HEK293 (cell line): Measurements from ENCODE around the gene HIPK1.

ENCODE experiments used
- FEZF1 ChIP-seq: fragments of 450-650 bp; formaldehyde crosslinking; IDR thresholded peaks from 2 replicates; pipeline ENCODE4 v1.5.1; 2016; ENCODE audit warnings: missing biosample characterization, missing genetic modification characterization
- GLIS1 ChIP-seq: fragments of 450-650 bp; formaldehyde crosslinking; IDR thresholded peaks from 2 replicates; pipeline ENCODE4 v1.5.1; 2016; ENCODE audit warnings: missing biosample characterization, missing genetic modification characterization
- HOXA7 ChIP-seq: sonication (generic); formaldehyde crosslinking; IDR thresholded peaks from 2 replicates; pipeline ENCODE4 v1.8.1; 2022; ENCODE audit warnings: missing genetic modification reagents, borderline replicate concordance
- KLF10 ChIP-seq: fragments of 450-650 bp; IDR thresholded peaks from 2 replicates; pipeline ENCODE4 v1.5.1; 2018; ENCODE audit warnings: missing biosample characterization, mild to moderate bottlenecking, missing genetic modification characterization
- KLF16 ChIP-seq: fragments of 450-650 bp; formaldehyde crosslinking; IDR thresholded peaks from 2 replicates; pipeline ENCODE4 v1.5.1; 2017; ENCODE audit warnings: missing biosample characterization, missing genetic modification characterization
- KLF9 ChIP-seq: fragments of 450-650 bp; formaldehyde crosslinking; IDR thresholded peaks from 2 replicates; pipeline ENCODE4 v1.5.1; 2016; ENCODE audit warnings: missing biosample characterization, missing genetic modification characterization, low read depth
- SCRT2 ChIP-seq: fragments of 450-650 bp; formaldehyde crosslinking; IDR thresholded peaks from 2 replicates; pipeline ENCODE4 v1.5.1; 2016; ENCODE audit warnings: missing biosample characterization, missing genetic modification characterization
- ZBTB17 ChIP-seq: fragments of 450-650 bp; formaldehyde crosslinking; IDR thresholded peaks from 2 replicates; pipeline ENCODE4 v1.5.1; 2016; ENCODE audit warnings: missing biosample characterization, missing genetic modification characterization
- ZBTB48 ChIP-seq: fragments of 450-650 bp; formaldehyde crosslinking; IDR thresholded peaks from 2 replicates; pipeline ENCODE4 v1.5.1; 2016; ENCODE audit warnings: missing biosample characterization, missing genetic modification characterization
- ZBTB7A ChIP-seq: fragments of 450-650 bp; formaldehyde crosslinking; IDR thresholded peaks from 2 replicates; pipeline ENCODE4 v1.5.1; 2016; ENCODE audit warnings: low read depth, missing biosample characterization, missing genetic modification characterization
- ZFHX2 ChIP-seq: fragments of 450-650 bp; formaldehyde crosslinking; conservative IDR thresholded peaks from 2 replicates; pipeline ENCODE4 v1.5.1; 2016; ENCODE audit warnings: missing biosample characterization, missing genetic modification characterization
- ZFP41 ChIP-seq: fragments of 450-650 bp; formaldehyde crosslinking; IDR thresholded peaks from 2 replicates; pipeline ENCODE4 v1.5.1; 2016; ENCODE audit warnings: missing biosample characterization, missing genetic modification characterization, borderline replicate concordance
- ZFP69B ChIP-seq: fragments of 450-650 bp; formaldehyde crosslinking; IDR thresholded peaks from 2 replicates; pipeline ENCODE4 v1.5.1; 2016; ENCODE audit warnings: missing biosample characterization, missing genetic modification characterization
- ZNF214 ChIP-seq: fragments of 450-650 bp; formaldehyde crosslinking; IDR thresholded peaks from 2 replicates; pipeline ENCODE4 v1.5.1; 2017; ENCODE audit warnings: missing biosample characterization, mild to moderate bottlenecking, missing genetic modification characterization, borderline replicate concordance
- ZNF24 ChIP-seq: fragments of 450-650 bp; formaldehyde crosslinking; IDR thresholded peaks from 2 replicates; pipeline ENCODE4 v1.5.1; 2016; ENCODE audit warnings: missing biosample characterization, missing genetic modification characterization
- ZNF26 ChIP-seq: fragments of 450-650 bp; formaldehyde crosslinking; IDR thresholded peaks from 2 replicates; pipeline ENCODE4 v1.5.1; 2016; ENCODE audit warnings: missing biosample characterization, missing genetic modification characterization
- ZNF324 ChIP-seq: fragments of 450-650 bp; formaldehyde crosslinking; IDR thresholded peaks from 2 replicates; pipeline ENCODE4 v1.5.1; 2016; ENCODE audit warnings: missing biosample characterization, missing genetic modification characterization
- ZNF366 ChIP-seq: fragments of 450-650 bp; formaldehyde crosslinking; conservative IDR thresholded peaks from 2 replicates; pipeline ENCODE4 v1.5.1; 2016; ENCODE audit warnings: missing biosample characterization, missing genetic modification characterization
- ZNF394 ChIP-seq: fragments of 450-650 bp; formaldehyde crosslinking; IDR thresholded peaks from 2 replicates; pipeline ENCODE4 v1.5.1; 2016; ENCODE audit warnings: missing biosample characterization, missing genetic modification characterization, mild to moderate bottlenecking, moderate library complexity, borderline replicate concordance
- ZNF560 ChIP-seq: fragments of 450-650 bp; formaldehyde crosslinking; IDR thresholded peaks from 2 replicates; pipeline ENCODE4 v1.5.1; 2017; ENCODE audit warnings: missing biosample characterization, missing genetic modification characterization, borderline replicate concordance
- ZNF660 ChIP-seq: fragments of 450-650 bp; IDR thresholded peaks from 2 replicates; pipeline ENCODE4 v1.5.1; 2018; ENCODE audit warnings: missing biosample characterization, mild to moderate bottlenecking, missing genetic modification characterization
- ZNF701 ChIP-seq: fragments of 450-650 bp; formaldehyde crosslinking; IDR thresholded peaks from 2 replicates; pipeline ENCODE4 v1.5.1; 2016; ENCODE audit warnings: missing biosample characterization, missing genetic modification characterization
- ZNF768 ChIP-seq: fragments of 450-650 bp; formaldehyde crosslinking; IDR thresholded peaks from 2 replicates; pipeline ENCODE4 v1.5.1; 2018; ENCODE audit warnings: missing biosample characterization, mild to moderate bottlenecking, missing genetic modification characterization
- ZNF791 ChIP-seq: fragments of 450-650 bp; formaldehyde crosslinking; IDR thresholded peaks from 2 replicates; pipeline ENCODE4 v1.5.1; 2016; ENCODE audit warnings: missing biosample characterization, missing genetic modification characterization
- ZSCAN30 ChIP-seq: fragments of 450-650 bp; IDR thresholded peaks from 2 replicates; pipeline ENCODE4 v1.5.1; 2018; ENCODE audit warnings: missing biosample characterization, mild to moderate bottlenecking, missing genetic modification characterization, moderate library complexity
- TF ChIP-seq, protein P1 (sequence below): fragments of 450-650 bp; formaldehyde crosslinking; conservative IDR thresholded peaks from 2 replicates; pipeline ENCODE4 v1.5.1; 2016; ENCODE audit warnings: low read depth, missing biosample characterization, missing genetic modification characterization
- TF ChIP-seq, protein P2 (sequence below): fragments of 450-650 bp; formaldehyde crosslinking; IDR thresholded peaks from 2 replicates; pipeline ENCODE4 v1.5.1; 2016; ENCODE audit warnings: missing biosample characterization, missing genetic modification characterization
- TF ChIP-seq, protein P3 (sequence below): fragments of 450-650 bp; formaldehyde crosslinking; conservative IDR thresholded peaks from 2 replicates; pipeline ENCODE4 v1.5.1; 2016; ENCODE audit warnings: low read depth, missing biosample characterization, missing genetic modification characterization

The HIPK1 gene

GRCh38 chr1:113928941-113929749 is at the start of gene HIPK1 (continued):
- TF ChIP-seq, protein P1, sequence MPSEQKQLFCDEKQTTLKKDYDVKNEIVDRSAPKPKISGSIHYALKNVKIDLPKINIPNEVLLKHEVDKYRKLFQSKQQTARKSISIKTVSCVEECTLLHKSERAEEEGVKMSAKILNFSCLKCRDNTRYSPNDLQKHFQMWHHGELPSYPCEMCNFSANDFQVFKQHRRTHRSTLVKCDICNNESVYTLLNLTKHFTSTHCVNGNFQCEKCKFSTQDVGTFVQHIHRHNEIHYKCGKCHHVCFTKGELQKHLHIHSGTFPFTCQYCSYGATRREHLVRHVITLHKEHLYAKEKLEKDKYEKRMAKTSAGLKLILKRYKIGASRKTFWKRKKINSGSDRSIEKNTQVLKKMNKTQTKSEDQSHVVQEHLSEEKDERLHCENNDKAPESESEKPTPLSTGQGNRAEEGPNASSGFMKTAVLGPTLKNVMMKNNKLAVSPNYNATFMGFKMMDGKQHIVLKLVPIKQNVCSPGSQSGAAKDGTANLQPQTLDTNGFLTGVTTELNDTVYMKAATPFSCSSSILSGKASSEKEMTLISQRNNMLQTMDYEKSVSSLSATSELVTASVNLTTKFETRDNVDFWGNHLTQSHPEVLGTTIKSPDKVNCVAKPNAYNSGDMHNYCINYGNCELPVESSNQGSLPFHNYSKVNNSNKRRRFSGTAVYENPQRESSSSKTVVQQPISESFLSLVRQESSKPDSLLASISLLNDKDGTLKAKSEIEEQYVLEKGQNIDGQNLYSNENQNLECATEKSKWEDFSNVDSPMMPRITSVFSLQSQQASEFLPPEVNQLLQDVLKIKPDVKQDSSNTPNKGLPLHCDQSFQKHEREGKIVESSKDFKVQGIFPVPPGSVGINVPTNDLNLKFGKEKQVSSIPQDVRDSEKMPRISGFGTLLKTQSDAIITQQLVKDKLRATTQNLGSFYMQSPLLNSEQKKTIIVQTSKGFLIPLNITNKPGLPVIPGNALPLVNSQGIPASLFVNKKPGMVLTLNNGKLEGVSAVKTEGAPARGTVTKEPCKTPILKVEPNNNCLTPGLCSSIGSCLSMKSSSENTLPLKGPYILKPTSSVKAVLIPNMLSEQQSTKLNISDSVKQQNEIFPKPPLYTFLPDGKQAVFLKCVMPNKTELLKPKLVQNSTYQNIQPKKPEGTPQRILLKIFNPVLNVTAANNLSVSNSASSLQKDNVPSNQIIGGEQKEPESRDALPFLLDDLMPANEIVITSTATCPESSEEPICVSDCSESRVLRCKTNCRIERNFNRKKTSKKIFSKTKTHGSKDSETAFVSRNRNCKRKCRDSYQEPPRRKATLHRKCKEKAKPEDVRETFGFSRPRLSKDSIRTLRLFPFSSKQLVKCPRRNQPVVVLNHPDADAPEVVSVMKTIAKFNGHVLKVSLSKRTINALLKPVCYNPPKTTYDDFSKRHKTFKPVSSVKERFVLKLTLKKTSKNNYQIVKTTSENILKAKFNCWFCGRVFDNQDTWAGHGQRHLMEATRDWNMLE (tag by site-specific recombination) = peak; percentile 80
- TF ChIP-seq ZNF24 (tag by site-specific recombination) (peak; percentile 94; the same call in 1 of the 2 replicates), ZNF701 (no peak), HOXA7 (CRISPR knock-in tag) (no peak), ZNF394 (peak; percentile 81), FEZF1 (tag by site-specific recombination) (peak; percentile 53; the same call in 1 of the 2 replicates), KLF16 (peak; percentile 92), ZBTB7A (0 out of 2 replicates have a peak, but pooled peaks have one; percentile 28), ZNF214 (no peak), ZFP41 (tag by site-specific recombination) (no peak), ZBTB48 (tag by site-specific recombination) (peak; percentile 96), ZNF324 (tag by site-specific recombination) (peak; percentile 96), ZNF560 (tag by site-specific recombination) (no peak), ZBTB17 (tag by site-specific recombination) (peak; percentile 100), GLIS1 (tag by site-specific recombination) (peak; percentile 50), ZNF26 (tag by site-specific recombination) (no peak), ZSCAN30 (tag by site-specific recombination) (peak; percentile 73; the same call in 1 of the 2 replicates), ZNF366 (no peak; the same call in 1 of the 2 replicates), ZNF768 (tag by site-specific recombination) (no peak), KLF10 (peak; percentile 67; the same call in 1 of the 2 replicates), ZNF660 (tag by site-specific recombination) (peak; percentile 70), ZNF791 (tag by site-specific recombination) (no peak), ZFHX2 (peak; percentile 94), ZFP69B (tag by site-specific recombination) (peak; percentile 71; the same call in 1 of the 2 replicates), SCRT2 (tag by site-specific recombination) (0 out of 2 replicates have a peak, but pooled peaks have one; percentile 24), KLF9 (tag by site-specific recombination) (peak; percentile 83)
- TF ChIP-seq, protein P2, sequence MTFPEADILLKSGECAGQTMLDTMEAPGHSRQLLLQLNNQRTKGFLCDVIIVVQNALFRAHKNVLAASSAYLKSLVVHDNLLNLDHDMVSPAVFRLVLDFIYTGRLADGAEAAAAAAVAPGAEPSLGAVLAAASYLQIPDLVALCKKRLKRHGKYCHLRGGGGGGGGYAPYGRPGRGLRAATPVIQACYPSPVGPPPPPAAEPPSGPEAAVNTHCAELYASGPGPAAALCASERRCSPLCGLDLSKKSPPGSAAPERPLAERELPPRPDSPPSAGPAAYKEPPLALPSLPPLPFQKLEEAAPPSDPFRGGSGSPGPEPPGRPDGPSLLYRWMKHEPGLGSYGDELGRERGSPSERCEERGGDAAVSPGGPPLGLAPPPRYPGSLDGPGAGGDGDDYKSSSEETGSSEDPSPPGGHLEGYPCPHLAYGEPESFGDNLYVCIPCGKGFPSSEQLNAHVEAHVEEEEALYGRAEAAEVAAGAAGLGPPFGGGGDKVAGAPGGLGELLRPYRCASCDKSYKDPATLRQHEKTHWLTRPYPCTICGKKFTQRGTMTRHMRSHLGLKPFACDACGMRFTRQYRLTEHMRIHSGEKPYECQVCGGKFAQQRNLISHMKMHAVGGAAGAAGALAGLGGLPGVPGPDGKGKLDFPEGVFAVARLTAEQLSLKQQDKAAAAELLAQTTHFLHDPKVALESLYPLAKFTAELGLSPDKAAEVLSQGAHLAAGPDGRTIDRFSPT (tag by site-specific recombination) = no peak
- TF ChIP-seq, protein P3, sequence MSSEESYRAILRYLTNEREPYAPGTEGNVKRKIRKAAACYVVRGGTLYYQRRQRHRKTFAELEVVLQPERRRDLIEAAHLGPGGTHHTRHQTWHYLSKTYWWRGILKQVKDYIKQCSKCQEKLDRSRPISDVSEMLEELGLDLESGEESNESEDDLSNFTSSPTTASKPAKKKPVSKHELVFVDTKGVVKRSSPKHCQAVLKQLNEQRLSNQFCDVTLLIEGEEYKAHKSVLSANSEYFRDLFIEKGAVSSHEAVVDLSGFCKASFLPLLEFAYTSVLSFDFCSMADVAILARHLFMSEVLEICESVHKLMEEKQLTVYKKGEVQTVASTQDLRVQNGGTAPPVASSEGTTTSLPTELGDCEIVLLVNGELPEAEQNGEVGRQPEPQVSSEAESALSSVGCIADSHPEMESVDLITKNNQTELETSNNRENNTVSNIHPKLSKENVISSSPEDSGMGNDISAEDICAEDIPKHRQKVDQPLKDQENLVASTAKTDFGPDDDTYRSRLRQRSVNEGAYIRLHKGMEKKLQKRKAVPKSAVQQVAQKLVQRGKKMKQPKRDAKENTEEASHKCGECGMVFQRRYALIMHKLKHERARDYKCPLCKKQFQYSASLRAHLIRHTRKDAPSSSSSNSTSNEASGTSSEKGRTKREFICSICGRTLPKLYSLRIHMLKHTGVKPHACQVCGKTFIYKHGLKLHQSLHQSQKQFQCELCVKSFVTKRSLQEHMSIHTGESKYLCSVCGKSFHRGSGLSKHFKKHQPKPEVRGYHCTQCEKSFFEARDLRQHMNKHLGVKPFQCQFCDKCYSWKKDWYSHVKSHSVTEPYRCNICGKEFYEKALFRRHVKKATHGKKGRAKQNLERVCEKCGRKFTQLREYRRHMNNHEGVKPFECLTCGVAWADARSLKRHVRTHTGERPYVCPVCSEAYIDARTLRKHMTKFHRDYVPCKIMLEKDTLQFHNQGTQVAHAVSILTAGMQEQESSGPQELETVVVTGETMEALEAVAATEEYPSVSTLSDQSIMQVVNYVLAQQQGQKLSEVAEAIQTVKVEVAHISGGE (tag by site-specific recombination) = peak; percentile 92
